SK-N-SH (cell line): ENCODE measurements around the gene CGN. TPM values are rescaled to one million over a fixed set of nuclear protein-coding genes. Genes with fewer than 3 reads are reported as not detected.

Experiments
- CTCF ChIA-PET: fragments of 300-600, 350-600 bp; formaldehyde crosslinking; extraction: SDS; loops from one replicate; lab custom pipeline; 2021; lab: Yijun Ruan, JAX
- POLR2A ChIA-PET: fragments of 350-600 bp; sonication (Branson Sonifier 250); formaldehyde crosslinking; extraction: SDS; loops from one replicate; lab custom pipeline; 2020; ENCODE audit warnings: antibody characterized with exemption, inconsistent platforms; lab: Yijun Ruan, JAX
- DNase-seq: peaks from one replicate; pipeline ENCODE4 v3.0.0; 2012
- H2AFZ ChIP-seq: fragments of 200-600 bp; sonication (generic); 2 replicates; pipeline ENCODE4 v1.8.1; 2016; ENCODE audit warnings: antibody characterized with exemption, mild to moderate bottlenecking, low read depth
- H3F3A ChIP-seq: fragments of 200-600 bp; sonication (generic); replicated peaks from 2 replicates; pipeline ENCODE3; 2016; ENCODE audit warnings: antibody characterized with exemption, mild to moderate bottlenecking; ENCODE audit not compliant: insufficient read depth
- H3K27ac ChIP-seq, 2 experiments: fragments of 200-500 bp in 1 of 2; fragments of 200-600 bp in 1 of 2; sonication (Bioruptor generic) in 1 of 2; sonication (generic), shearing (Covaris generic) in 1 of 2; 2 replicates each; pipeline versions ENCODE4 v1.5.1 to v1.6.1; 2014 to 2016; ENCODE audit warnings: low read depth in 2 of 2, inconsistent platforms in 1 of 2, low read length in 1 of 2, mild to moderate bottlenecking in 1 of 2, mixed read lengths in 1 of 2
- H3K27me3 ChIP-seq: fragments of 200-600 bp; sonication (generic), shearing (Covaris generic); 2 replicates; pipeline ENCODE4 v1.6.1; 2016; ENCODE audit warnings: mixed run types; ENCODE audit not compliant: insufficient read depth
- H3K36me3 ChIP-seq, 2 experiments: fragments of 200-500 bp in 1 of 2; fragments of 200-600 bp in 1 of 2; sonication (Bioruptor generic) in 1 of 2; sonication (generic) in 1 of 2; replicated peaks in 1 of 2; 2 replicates each; pipeline versions ENCODE3 to v1.5.1; 2014 to 2016; ENCODE audit warnings: low read length in 1 of 2, mild to moderate bottlenecking in 1 of 2; ENCODE audit not compliant: insufficient read depth in 2 of 2, control insufficient read depth in 1 of 2
- H3K4me1 ChIP-seq, 2 experiments: fragments of 200-500 bp in 1 of 2; fragments of 200-600 bp in 1 of 2; sonication (Bioruptor generic) in 1 of 2; sonication (generic), shearing (Covaris generic) in 1 of 2; 2 replicates each; pipeline versions ENCODE4 v1.5.1 to v1.6.1; 2014 to 2016; ENCODE audit warnings: low read depth in 1 of 2, low read length in 1 of 2, mixed run types in 1 of 2; ENCODE audit not compliant: insufficient read depth in 2 of 2, control insufficient read depth in 1 of 2
- H3K4me2 ChIP-seq: fragments of 200-600 bp; sonication (generic), shearing (Covaris generic); 2 replicates; pipeline ENCODE4 v1.6.1; 2017; ENCODE audit warnings: mixed run types
- H3K4me3 ChIP-seq, 2 experiments: fragments of 200-500 bp in 1 of 2; fragments of 200-600 bp in 1 of 2; sonication (Bioruptor generic) in 1 of 2; sonication (generic), shearing (Covaris generic) in 1 of 2; 2 replicates each; pipeline versions ENCODE4 v1.5.1 to v1.8.1; 2014 to 2016; ENCODE audit warnings: low read depth in 2 of 2, inconsistent platforms in 1 of 2, low read length in 1 of 2, mild to moderate bottlenecking in 1 of 2, mixed read lengths in 1 of 2, moderate library complexity in 1 of 2
- H3K79me2 ChIP-seq: fragments of 200-600 bp; sonication (generic); 2 replicates; pipeline ENCODE4 v1.8.1; 2017; ENCODE audit warnings: mild to moderate bottlenecking; ENCODE audit not compliant: insufficient read depth
- H3K9ac ChIP-seq: fragments of 200-600 bp; sonication (generic); 2 replicates; pipeline ENCODE4 v1.6.1; 2017; ENCODE audit warnings: mixed run types
- H3K9me2 ChIP-seq: fragments of 200-600 bp; sonication (generic); 2 replicates; pipeline ENCODE4 v1.6.1; 2017; ENCODE audit warnings: mixed run types
- H3K9me3 ChIP-seq: fragments of 200-600 bp; sonication (generic); 2 replicates; pipeline ENCODE4 v1.6.1; 2017; ENCODE audit warnings: mixed run types, mild to moderate bottlenecking, moderate library complexity
- H4K20me1 ChIP-seq: fragments of 200-600 bp; sonication (generic); 2 replicates; pipeline ENCODE4 v1.6.1; 2017; ENCODE audit warnings: mild to moderate bottlenecking, mixed run types; ENCODE audit not compliant: insufficient read depth
- CHD2 ChIP-seq: fragments of 150-350 bp; IDR thresholded peaks from 2 replicates; pipeline ENCODE4 v1.6.1; 2018; ENCODE audit warnings: low read length; ENCODE audit not compliant: partially characterized antibody
- ELF1 ChIP-seq: IDR thresholded peaks from 2 replicates; pipeline ENCODE4 v1.4.0; 2012
- EP300 ChIP-seq, 2 experiments: IDR thresholded peaks; 2 replicates each; pipeline versions ENCODE4 v1.4.0 to v1.6.1; 2012; ENCODE audit warnings: borderline replicate concordance in 1 of 2, low read depth in 1 of 2, low read length in 1 of 2
- FOSL2 ChIP-seq: IDR thresholded peaks from 2 replicates; pipeline ENCODE4 v1.4.0; 2012; ENCODE audit warnings: low read depth, mild to moderate bottlenecking, moderate library complexity, borderline replicate concordance
- FOXJ3 ChIP-seq: sonication (generic); formaldehyde crosslinking; IDR thresholded peaks from 2 replicates; pipeline ENCODE4 v1.5.1; 2020; ENCODE audit warnings: mild to moderate bottlenecking, missing genetic modification reagents
- IRF3 ChIP-seq: fragments of 150-350 bp; IDR thresholded peaks from 2 replicates; pipeline ENCODE4 v1.6.1; 2016; ENCODE audit warnings: mild to moderate bottlenecking, low read depth, low read length
- JUND ChIP-seq: IDR thresholded peaks from 2 replicates; pipeline ENCODE4 v1.4.0; 2012
- MAX ChIP-seq: IDR thresholded peaks from 2 replicates; pipeline ENCODE4 v1.4.0; 2012; ENCODE audit warnings: low read depth
- MXI1 ChIP-seq: IDR thresholded peaks from 2 replicates; pipeline ENCODE4 v1.6.1; 2012; ENCODE audit warnings: mild to moderate bottlenecking, low read depth, low read length, improper control_type of control experiment
- NFIC ChIP-seq: IDR thresholded peaks from 2 replicates; pipeline ENCODE4 v1.4.0; 2012; ENCODE audit warnings: borderline replicate concordance
- PBX3 ChIP-seq: IDR thresholded peaks from 2 replicates; pipeline ENCODE4; 2012
- POLR2AphosphoS5 ChIP-seq: IDR thresholded peaks from 2 replicates; pipeline ENCODE4 v1.6.1; 2012; ENCODE audit warnings: low read depth, low read length
- RCOR1 ChIP-seq: fragments of 150-350 bp; IDR thresholded peaks from 2 replicates; pipeline ENCODE4 v1.6.1; 2017; ENCODE audit warnings: antibody characterized with exemption, low read length
- REST ChIP-seq: IDR thresholded peaks from 2 replicates; pipeline ENCODE4 v1.6.1; 2012; ENCODE audit warnings: mild to moderate bottlenecking, low read depth, low read length, moderate library complexity
- SIN3A ChIP-seq: IDR thresholded peaks from 2 replicates; pipeline ENCODE4 v1.6.1; 2012; ENCODE audit warnings: low read depth, mild to moderate bottlenecking, low read length, moderate library complexity, borderline replicate concordance
- SMC3 ChIP-seq: IDR thresholded peaks from 2 replicates; pipeline ENCODE4 v1.6.1; 2012; ENCODE audit warnings: low read depth, low read length, improper control_type of control experiment
- TAF1 ChIP-seq: IDR thresholded peaks from 2 replicates; pipeline ENCODE4 v1.6.1; 2012; ENCODE audit warnings: low read depth, mild to moderate bottlenecking, low read length, moderate library complexity, borderline replicate concordance
- USF2 ChIP-seq: fragments of 150-350 bp; IDR thresholded peaks from 2 replicates; pipeline ENCODE4 v1.6.1; 2017; ENCODE audit warnings: antibody characterized with exemption, low read length, low read depth, borderline replicate concordance
- YY1 ChIP-seq: IDR thresholded peaks from 2 replicates; pipeline ENCODE4 v1.4.0; 2012; ENCODE audit warnings: low read depth, mild to moderate bottlenecking
- WGBS: methylation state at CpG from one replicate; pipeline ENCODE4 v1.1.6; 2017; ENCODE audit warnings: low lambda C conversion rate; 5-methylcytosine and 5-hydroxymethylcytosine counted together
- polyA plus RNA-seq, 3 experiments: library from polyadenylated mRNA; depleted of rRNA; stranded (reverse); fragments of >200 nt; gene quantifications; 2 replicates each; pipeline ENCODE4 v1.2.3, GENCODE V29; 2012

The CGN gene
- polyA plus RNA-seq, 1 of the 3 experiments (the other 2 are of a cell fraction), result 0.36 TPM

GRCh38 chr1:151461694-151462093 lies 49.5 kb upstream of the CGN start:
- peaks cover 10% of the 10 kb centered on the region for H3F3A ChIP-seq
- WGBS, result 55% methylated on average over 5 of the region's 5 CpGs
- no peak overlapping the region for H3K27ac ChIP-seq
- DNase-seq, result no peak
- no peak overlapping the region for H3K9ac ChIP-seq
- no peaks in the 10 kb centered on the region for H3K36me3 ChIP-seq
- H3K79me2 ChIP-seq, result peaks cover 16% of the 10 kb centered on the region
- no peak for TF ChIP-seq RCOR1
- no peak for TF ChIP-seq YY1
- TF ChIP-seq ELF1, result no peak
- no peak for TF ChIP-seq MXI1
- no peak for TF ChIP-seq IRF3
- TF ChIP-seq SIN3A, result no peak
- TF ChIP-seq TAF1, result no peak
- no peak for TF ChIP-seq PBX3
- no peak for TF ChIP-seq JUND
- TF ChIP-seq CHD2, result no peak
- no peak for TF ChIP-seq REST
- TF ChIP-seq POLR2AphosphoS5, result no peak
- no peak for TF ChIP-seq NFIC
- TF ChIP-seq FOSL2, result no peak
- TF ChIP-seq SMC3, result no peak
- TF ChIP-seq FOXJ3 (CRISPR knock-in tag), result no peak
- TF ChIP-seq USF2, result no peak
- TF ChIP-seq MAX, result no peak
- TF ChIP-seq EP300 (IDR thresholded peaks at IDR 0.05; ENCODE audit: borderline replicate concordance in 1 of 2, low read depth in 1 of 2, low read length in 1 of 2), result no peak
- TF ChIP-seq, all 33 proteins: peak for 0
- Histone ChIP-seq H4K20me1 (no peaks in the 10 kb centered on the region), H3K4me1 (peaks cover 0 to 12% of the 10 kb centered on the region in 2 experiments; a peak in 2 of 4 replicates), H2AFZ (no peak overlapping the region), H3K9me2 (no peaks in the 10 kb centered on the region), H3K27me3 (peaks cover 14% of the 10 kb centered on the region; the same call in 1 of the 2 replicates), H3K4me2 (no peak overlapping the region), H3K4me3 (no peak overlapping the region), H3K9me3 (no peaks in the 10 kb centered on the region)
- POLR2A ChIA-PET, result no interaction called here
- CTCF ChIA-PET, result interaction anchor here (0.6 to 1.4 kb wide), 2 partner anchors 11 to 116 kb away, joined by 3 read pairs; no protein-coding TSS in a partner anchor
